Measurements from ENCODE around the gene GOSR1. TPM values are rescaled to one million over a fixed set of nuclear protein-coding genes. Genes with fewer than 3 reads are reported as not detected.
"Not testable (repeated sequence)": the region's sequence is repeated elsewhere in the genome, so short reads cannot be mapped to it uniquely, and the experiment has no call there.

GOSR1 gene
- total RNA-seq, 1 experiment from 2014 or later: 30.1 TPM

- not testable (repeated sequence) for DNase-seq (ENCODE audit: low spot score)
These were observed 84.6 kb downstream of the GOSR1 start for GRCh38 chr17:30561766-30562165.

GRCh38 chr17:30563131-30563904 lies 86.1 kb downstream of the GOSR1 start:
- not testable (repeated sequence) for DNase-seq (ENCODE audit: low spot score)

- DNase-seq (ENCODE audit: low spot score): not testable (repeated sequence)
These were observed 86.7 kb downstream of the GOSR1 start for GRCh38 chr17:30563905-30564390.

- DNase-seq (ENCODE audit: low spot score): not testable (repeated sequence)
These were observed 87.3 kb downstream of the GOSR1 start for GRCh38 chr17:30564422-30565072.

- no peak for DNase-seq (ENCODE audit: low spot score)
These were observed 88.1 kb downstream of the GOSR1 start for GRCh38 chr17:30565073-30565935.

- not testable (repeated sequence) for DNase-seq (ENCODE audit: low spot score)
These were observed 88.9 kb downstream of the GOSR1 start for GRCh38 chr17:30566104-30566503.

- DNase-seq (ENCODE audit: low spot score): not testable (repeated sequence)
These were observed 89.5 kb downstream of the GOSR1 start for GRCh38 chr17:30566516-30567225.

- DNase-seq (ENCODE audit: low spot score): no peak
These were observed 90.3 kb downstream of the GOSR1 start for GRCh38 chr17:30567231-30568116.

GRCh38 chr17:30568117-30568430 lies 90.9 kb downstream of the GOSR1 start:
- no peak for DNase-seq (ENCODE audit: low spot score)

GRCh38 chr17:30569531-30570175 lies 92.4 kb downstream of the GOSR1 start:
- not testable (repeated sequence) for DNase-seq (ENCODE audit: low spot score)

GRCh38 chr17:30570191-30570590 lies 93.0 kb downstream of the GOSR1 start:
- DNase-seq (ENCODE audit: low spot score): no peak

GRCh38 chr17:30570596-30571265 lies 93.5 kb downstream of the GOSR1 start:
- no peak for DNase-seq (ENCODE audit: low spot score)

GRCh38 chr17:30571404-30571803 lies 94.2 kb downstream of the GOSR1 start:
- not testable (repeated sequence) for DNase-seq (ENCODE audit: low spot score)

GRCh38 chr17:30571921-30572320 lies 94.7 kb downstream of the GOSR1 start:
- DNase-seq (ENCODE audit: low spot score): no peak

- DNase-seq (ENCODE audit: low spot score): not testable (repeated sequence)
These were observed 95.7 kb downstream of the GOSR1 start for GRCh38 chr17:30572651-30573554.

- no peak for DNase-seq (ENCODE audit: low spot score)
These were observed 96.5 kb downstream of the GOSR1 start for GRCh38 chr17:30573603-30574175.

GRCh38 chr17:30574309-30574708 lies 97.1 kb downstream of the GOSR1 start:
- not testable (repeated sequence) for DNase-seq (ENCODE audit: low spot score)

GRCh38 chr17:30574806-30575205 lies 97.6 kb downstream of the GOSR1 start:
- DNase-seq (ENCODE audit: low spot score): not testable (repeated sequence)
